Peyer's patch (tissue), 4 donors: Measurements from ENCODE around the gene PGAM4. TPM values are rescaled to one million over a fixed set of nuclear protein-coding genes. Genes with fewer than 3 reads are reported as not detected.
"Not testable (repeated sequence)": the region's sequence is repeated elsewhere in the genome, so short reads cannot be mapped to it uniquely, and the experiment has no call there.

ENCODE experiments used
- DNase-seq, 3 donors: peaks; one replicate each; pipeline ENCODE4 v3.0.0-alpha.2; 2017 to 2019
- H3K27ac ChIP-seq, 4 donors: fragments of 200-600 bp; sonication (generic); one replicate each; pipeline ENCODE4 v1.5.1; 2016 to 2019
- H3K27me3 ChIP-seq, 2 donors: fragments of 200-600 bp; sonication (generic); one replicate each; pipeline ENCODE4 v1.5.1; 2019
- H3K36me3 ChIP-seq, 3 donors: fragments of 200-600 bp; sonication (generic); one replicate each; pipeline ENCODE4 v1.5.1; 2016 to 2019
- H3K4me1 ChIP-seq, 4 donors: fragments of 200-600 bp; sonication (generic); one replicate each; pipeline ENCODE4 v1.5.1; 2016 to 2019
- H3K4me3 ChIP-seq, 4 donors: fragments of 200-600 bp; sonication (generic); 1 replicate in 3 of 4; 2 replicates in 1 of 4; pipeline ENCODE4 v1.5.1; 2016 to 2019; ENCODE audit warnings: mild to moderate bottlenecking in 1 of 4
- H3K9me3 ChIP-seq, 4 donors: fragments of 200-600 bp; sonication (generic); one replicate each; pipeline ENCODE4 v1.5.1; 2016 to 2019; ENCODE audit warnings: mild to moderate bottlenecking in 1 of 4
- POLR2A ChIP-seq, 2 donors: fragments of 450-650 bp; IDR thresholded peaks; one replicate each; pipeline ENCODE4 v1.5.1; 2017; ENCODE audit warnings: antibody characterized with exemption in 2 of 2, mild to moderate bottlenecking in 2 of 2, moderate library complexity in 2 of 2
- total RNA-seq, 4 donors: library from RNA; depleted of rRNA; stranded (reverse); fragments of >200 nt; gene quantifications; one replicate each; pipeline ENCODE4 v1.1.0, GENCODE V29; 2016
- TF ChIP-seq, protein P1 (sequence below), 6 experiments: fragments of 450-650 bp in 4 of 6; fragments of 200-600 bp in 2 of 6; sonication (generic) in 1 of 6; IDR thresholded peaks; one replicate each; pipeline ENCODE4 v1.5.1; 2017 to 2019; ENCODE audit warnings: antibody characterized with exemption in 6 of 6, mild to moderate bottlenecking in 3 of 6, moderate library complexity in 1 of 6

The PGAM4 gene
- total RNA-seq, 4 donors from 2014 or later: not detected

DNA sequence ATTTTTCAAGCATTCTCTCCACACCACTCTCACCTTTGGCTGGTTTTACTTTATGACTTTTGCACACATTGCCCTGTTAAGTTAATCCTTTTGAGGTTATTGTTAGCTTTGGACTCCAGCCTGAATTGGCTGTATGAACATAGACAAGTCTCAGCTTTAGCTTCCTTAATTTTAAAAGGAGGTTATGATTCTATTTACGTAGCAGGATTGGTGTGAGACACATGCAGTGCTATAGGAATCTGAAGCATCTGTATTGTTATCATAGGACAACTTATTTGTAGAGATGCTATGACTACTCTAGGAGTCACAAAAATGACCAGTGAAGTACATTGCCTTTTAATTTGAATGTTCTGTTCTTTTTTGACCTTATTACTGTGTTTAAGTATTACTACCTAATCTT, 15.7 kb downstream of the PGAM4 start:
- Histone ChIP-seq H3K27me3 (no peaks in the 10 kb centered on the region), H3K36me3 (no peaks in the 10 kb centered on the region), H3K4me1 (no peaks in the 10 kb centered on the region), H3K4me3 (no peak overlapping the region), H3K27ac (no peak overlapping the region), H3K9me3 (no peaks in the 10 kb centered on the region)
- TF ChIP-seq, protein P1, sequence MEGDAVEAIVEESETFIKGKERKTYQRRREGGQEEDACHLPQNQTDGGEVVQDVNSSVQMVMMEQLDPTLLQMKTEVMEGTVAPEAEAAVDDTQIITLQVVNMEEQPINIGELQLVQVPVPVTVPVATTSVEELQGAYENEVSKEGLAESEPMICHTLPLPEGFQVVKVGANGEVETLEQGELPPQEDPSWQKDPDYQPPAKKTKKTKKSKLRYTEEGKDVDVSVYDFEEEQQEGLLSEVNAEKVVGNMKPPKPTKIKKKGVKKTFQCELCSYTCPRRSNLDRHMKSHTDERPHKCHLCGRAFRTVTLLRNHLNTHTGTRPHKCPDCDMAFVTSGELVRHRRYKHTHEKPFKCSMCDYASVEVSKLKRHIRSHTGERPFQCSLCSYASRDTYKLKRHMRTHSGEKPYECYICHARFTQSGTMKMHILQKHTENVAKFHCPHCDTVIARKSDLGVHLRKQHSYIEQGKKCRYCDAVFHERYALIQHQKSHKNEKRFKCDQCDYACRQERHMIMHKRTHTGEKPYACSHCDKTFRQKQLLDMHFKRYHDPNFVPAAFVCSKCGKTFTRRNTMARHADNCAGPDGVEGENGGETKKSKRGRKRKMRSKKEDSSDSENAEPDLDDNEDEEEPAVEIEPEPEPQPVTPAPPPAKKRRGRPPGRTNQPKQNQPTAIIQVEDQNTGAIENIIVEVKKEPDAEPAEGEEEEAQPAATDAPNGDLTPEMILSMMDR (IDR thresholded peaks at IDR 0.05): no peak
- TF ChIP-seq POLR2A (IDR thresholded peaks at IDR 0.05): no peak
- DNase-seq: no peak

DNA sequence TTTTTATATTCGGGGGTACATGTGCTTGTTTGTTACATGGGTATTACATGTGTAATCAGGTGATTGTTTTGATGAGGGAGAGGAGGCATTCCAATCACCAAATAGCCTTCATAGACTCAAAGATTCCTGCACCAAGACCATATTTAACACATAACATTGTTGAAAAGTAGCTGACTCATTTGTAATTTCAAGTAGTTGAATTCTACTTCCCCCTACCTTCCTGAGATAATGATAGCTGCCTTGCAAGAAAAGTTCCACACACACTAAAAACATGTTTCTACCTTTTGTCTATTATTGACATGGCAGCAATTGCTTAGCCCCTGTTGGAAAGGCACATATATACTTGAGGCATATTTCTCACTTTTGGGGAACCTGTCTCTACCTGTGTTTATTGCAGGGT, 16.1 kb downstream of the PGAM4 start:
- Histone ChIP-seq H3K4me3 (no peak overlapping the region), H3K27me3 (no peaks in the 10 kb centered on the region), H3K27ac (no peak overlapping the region), H3K9me3 (no peaks in the 10 kb centered on the region), H3K36me3 (no peaks in the 10 kb centered on the region), H3K4me1 (no peaks in the 10 kb centered on the region)
- no peak for DNase-seq
- no peak for TF ChIP-seq POLR2A (IDR thresholded peaks at IDR 0.05)
- TF ChIP-seq, protein P1 (IDR thresholded peaks at IDR 0.05): no peak

DNA sequence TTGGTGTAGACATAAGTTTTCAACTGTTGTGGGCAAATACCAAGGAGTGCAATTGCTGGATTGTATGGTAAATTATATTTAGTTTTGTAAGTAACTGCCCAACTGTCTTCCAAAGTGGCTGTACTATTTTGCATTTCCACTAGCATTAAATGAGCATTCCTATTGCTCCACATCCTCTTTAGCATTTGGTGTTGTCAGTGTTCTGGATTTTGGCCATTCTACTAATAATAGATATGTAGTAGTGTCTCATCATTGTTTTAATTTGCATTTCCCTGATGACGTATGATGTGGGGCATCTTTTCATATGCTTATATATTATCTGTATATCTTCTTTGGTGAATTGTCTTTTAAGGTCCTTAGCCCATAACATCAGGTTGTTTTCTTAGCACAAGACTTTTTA, 17.3 kb downstream of the PGAM4 start:
- no peaks in the 10 kb centered on the region for H3K9me3 ChIP-seq
- no peak overlapping the region for H3K27ac ChIP-seq
- no peaks in the 10 kb centered on the region for H3K36me3 ChIP-seq
- TF ChIP-seq, protein P1 (IDR thresholded peaks at IDR 0.05): no peak
- TF ChIP-seq POLR2A (IDR thresholded peaks at IDR 0.05): no peak
- H3K4me1 ChIP-seq: no peaks in the 10 kb centered on the region
- H3K27me3 ChIP-seq: no peaks in the 10 kb centered on the region
- no peak overlapping the region for H3K4me3 ChIP-seq
- DNase-seq: no peak

DNA sequence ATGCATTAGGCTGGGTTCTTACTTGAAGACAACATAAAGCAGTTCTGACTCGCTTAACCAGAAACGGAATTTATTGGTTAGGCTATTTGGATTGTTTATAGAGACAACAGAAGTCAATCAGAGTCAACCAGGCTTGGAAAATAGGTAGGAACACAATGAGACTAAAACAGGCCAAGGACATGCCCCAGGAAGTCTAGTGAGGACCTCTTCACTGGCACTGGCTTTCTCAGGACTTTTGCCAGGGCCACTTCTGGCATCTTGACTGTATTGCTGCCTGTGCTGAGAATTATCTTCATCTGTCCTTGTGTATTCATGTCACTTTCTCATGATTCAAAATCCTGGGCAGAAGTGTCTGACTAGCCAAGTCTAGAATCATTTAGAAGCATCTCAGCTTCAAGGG, 19.6 kb downstream of the PGAM4 start:
- Histone ChIP-seq H3K4me3 (no peak overlapping the region), H3K27ac (no peak overlapping the region), H3K27me3 (no peaks in the 10 kb centered on the region), H3K36me3 (no peaks in the 10 kb centered on the region), H3K9me3 (no peaks in the 10 kb centered on the region), H3K4me1 (no peaks in the 10 kb centered on the region)
- TF ChIP-seq POLR2A (IDR thresholded peaks at IDR 0.05): no peak
- TF ChIP-seq, protein P1 (IDR thresholded peaks at IDR 0.05): no peak
- DNase-seq: no peak

DNA sequence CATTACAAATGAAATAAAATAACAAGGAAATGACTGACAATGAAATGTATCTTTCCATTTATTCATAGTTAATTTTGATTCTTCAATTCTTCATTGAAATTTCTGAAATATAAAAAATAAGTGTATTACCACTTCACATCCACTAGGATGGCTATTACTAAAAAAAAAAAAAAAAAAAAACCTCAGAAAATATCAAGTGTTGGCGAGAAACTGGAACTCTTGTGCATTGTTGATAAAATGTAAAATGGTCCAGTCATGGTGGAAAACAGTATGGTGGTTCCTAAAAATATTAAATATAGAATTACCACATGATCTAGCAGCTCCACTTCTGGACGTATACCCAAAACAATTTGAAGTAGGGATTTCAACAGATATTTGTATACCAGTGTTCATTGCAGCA, 22.9 kb downstream of the PGAM4 start:
- no peak for DNase-seq
- Histone ChIP-seq H3K27ac (no peak overlapping the region), H3K27me3 (no peaks in the 10 kb centered on the region), H3K4me1 (no peaks in the 10 kb centered on the region), H3K9me3 (no peaks in the 10 kb centered on the region), H3K36me3 (no peaks in the 10 kb centered on the region), H3K4me3 (no peak overlapping the region)
- TF ChIP-seq, protein P1 (IDR thresholded peaks at IDR 0.05): no peak
- TF ChIP-seq POLR2A (IDR thresholded peaks at IDR 0.05): no peak

DNA sequence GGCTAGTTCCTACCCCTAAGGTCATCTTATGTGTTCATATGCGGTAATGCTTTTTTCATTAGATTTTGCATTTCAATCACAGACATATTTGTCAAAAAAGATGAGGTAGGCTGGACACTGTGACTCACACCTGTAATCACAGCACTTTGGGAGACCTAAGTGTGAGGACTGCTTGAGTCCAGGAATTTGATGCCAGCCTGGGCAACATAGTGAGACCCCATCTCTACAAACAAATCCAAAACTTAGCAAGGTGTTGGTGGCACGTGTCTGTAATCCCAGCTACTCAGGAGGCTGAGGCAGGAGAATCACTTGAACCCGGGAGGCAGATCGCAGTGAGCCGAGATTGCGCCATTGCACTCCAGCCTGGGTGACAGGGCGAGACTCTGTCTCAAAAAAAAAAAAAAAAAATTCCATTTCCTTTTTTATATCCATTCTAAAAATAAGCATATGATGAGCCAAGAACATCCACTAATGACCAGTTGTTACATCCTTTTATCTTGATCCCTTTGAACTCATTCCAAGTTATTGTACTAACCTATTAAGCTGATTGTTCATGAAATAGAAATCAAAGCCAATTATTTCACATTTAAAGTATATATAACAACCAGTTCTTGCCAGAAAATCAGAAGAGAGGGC, 23.4 kb downstream of the PGAM4 start:
- TF ChIP-seq POLR2A (IDR thresholded peaks at IDR 0.05): no peak
- TF ChIP-seq, protein P1 (IDR thresholded peaks at IDR 0.05): no peak
- no peaks in the 10 kb centered on the region for H3K36me3 ChIP-seq
- H3K9me3 ChIP-seq: no peaks in the 10 kb centered on the region
- H3K27ac ChIP-seq: no peak overlapping the region
- H3K4me1 ChIP-seq: no peaks in the 10 kb centered on the region
- DNase-seq: no peak
- H3K4me3 ChIP-seq: no peak overlapping the region
- H3K27me3 ChIP-seq: no peaks in the 10 kb centered on the region

DNA sequence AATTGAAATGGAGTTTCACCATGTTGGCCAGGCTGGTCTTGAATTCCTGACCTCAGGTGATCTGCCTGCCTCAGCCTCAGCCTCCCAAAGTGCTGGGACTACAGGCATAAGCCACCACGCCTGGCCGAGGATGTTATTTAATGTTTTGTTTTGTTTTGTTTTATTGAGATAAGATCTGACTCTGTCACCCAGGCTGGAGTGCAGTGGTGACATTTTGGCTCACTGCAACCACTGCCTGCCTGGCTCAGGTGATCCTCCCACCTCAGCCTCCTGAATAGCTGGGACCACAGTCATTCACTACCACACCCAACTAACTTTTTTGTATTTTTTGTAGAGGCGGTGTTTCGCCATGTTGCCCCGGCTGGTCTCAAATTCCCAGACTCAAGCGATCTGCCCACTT, 24.4 kb downstream of the PGAM4 start:
- H3K4me3 ChIP-seq, H3K9me3 ChIP-seq: not testable (repeated sequence)

More for the DNA sequence above, 24.4 kb downstream of the PGAM4 start:
- not testable (repeated sequence) for DNase-seq, H3K36me3 ChIP-seq, H3K4me1 ChIP-seq, H3K27ac ChIP-seq, H3K27me3 ChIP-seq
